Breast epithelium (tissue), 4 donors: ENCODE data around the gene PSMD14. TPM values are rescaled to one million over a fixed set of nuclear protein-coding genes. Genes with fewer than 3 reads are reported as not detected.

Source experiments
- DNase-seq, 2 donors: peaks; one replicate each; pipeline ENCODE4 v3.0.0-alpha.2; 2019; ENCODE audit warnings: low spot score in 2 of 2
- H3K27ac ChIP-seq, 2 donors: fragments of 200-600 bp; sonication (generic) in 1 of 2; one replicate each; pipeline ENCODE4 v1.5.1; 2016 to 2019; ENCODE audit warnings: mild to moderate bottlenecking in 1 of 2
- H3K27me3 ChIP-seq, 2 donors: fragments of 200-600 bp; sonication (generic) in 1 of 2; one replicate each; pipeline versions ENCODE4 v1.5.1 to v1.6.0; 2017 to 2019; ENCODE audit warnings: control low read depth in 1 of 2, mild to moderate bottlenecking in 1 of 2
- H3K36me3 ChIP-seq: fragments of 200-600 bp; one replicate; pipeline ENCODE4 v1.5.1; 2019
- H3K4me1 ChIP-seq, 2 donors: fragments of 200-600 bp; sonication (generic); one replicate each; pipeline ENCODE4 v1.5.1; 2016 to 2019; ENCODE audit warnings: control low read depth in 1 of 2
- H3K4me3 ChIP-seq, 3 donors: fragments of 200-600 bp; sonication (generic); 1 replicate in 2 of 3; 2 replicates in 1 of 3; pipeline ENCODE4 v1.5.1; 2016 to 2019; ENCODE audit warnings: mild to moderate bottlenecking in 3 of 3, moderate library complexity in 2 of 3
- H3K9me3 ChIP-seq, 2 donors: fragments of 200-600 bp; sonication (generic) in 1 of 2; one replicate each; pipeline ENCODE4 v1.5.1; 2016 to 2019; ENCODE audit warnings: control low read depth in 1 of 2
- CTCF ChIP-seq, 3 donors: fragments of 450-650 bp; IDR thresholded peaks; one replicate each; pipeline ENCODE4 v1.5.1; 2016 to 2017; ENCODE audit warnings: antibody characterized with exemption in 3 of 3, mild to moderate bottlenecking in 3 of 3, moderate library complexity in 3 of 3
- POLR2A ChIP-seq: fragments of 450-650 bp; IDR thresholded peaks from one replicate; pipeline ENCODE4 v1.6.1; 2016; ENCODE audit warnings: antibody characterized with exemption, mild to moderate bottlenecking, moderate library complexity
- POLR2AphosphoS5 ChIP-seq, 3 donors: sonication (generic); formaldehyde crosslinking; IDR thresholded peaks; one replicate each; pipeline ENCODE4 v1.6.1; 2017; ENCODE audit warnings: antibody characterized with exemption in 3 of 3
- intact Hi-C: fragments of 100-400 bp; cut with DNase I; formaldehyde crosslinking; loops from one replicate; pipeline ENCODE4 v1.15.1; 2023; ENCODE audit warnings: low total_unique reads
- total RNA-seq, 3 donors: library from RNA; depleted of rRNA; stranded (reverse); fragments of >200 nt; gene quantifications; one replicate each; pipeline ENCODE4 v1.1.0, GENCODE V29; 2016

PSMD14 gene
- total RNA-seq, 3 donors from 2014 or later = 38.3 to 50.1 (median 38.7) TPM

GRCh38 chr2:161384864-161385263 is 76.6 kb downstream of the PSMD14 start:
- Histone ChIP-seq H3K36me3 (no peaks in the 10 kb centered on the region), H3K9me3 (no peaks in the 10 kb centered on the region), H3K27ac (no peak overlapping the region), H3K4me3 (no peak overlapping the region), H3K4me1 (no peaks in the 10 kb centered on the region), H3K27me3 (no peaks in the 10 kb centered on the region)
- DNase-seq = no peak
- intact Hi-C loops = no loop called here
- TF ChIP-seq POLR2A = no peak
- TF ChIP-seq POLR2AphosphoS5 (IDR thresholded peaks at IDR 0.05) = no peak
- no peak for TF ChIP-seq CTCF (IDR thresholded peaks at IDR 0.05)

- H3K27ac ChIP-seq = no peak overlapping the region
- no peak for TF ChIP-seq CTCF (IDR thresholded peaks at IDR 0.05)
- no peak for TF ChIP-seq POLR2AphosphoS5 (IDR thresholded peaks at IDR 0.05)
- no peak for TF ChIP-seq POLR2A
- no peaks in the 10 kb centered on the region for H3K4me1 ChIP-seq
- intact Hi-C loops = no loop called here
- no peaks in the 10 kb centered on the region for H3K36me3 ChIP-seq
- DNase-seq = no peak
- H3K27me3 ChIP-seq = no peaks in the 10 kb centered on the region
- H3K4me3 ChIP-seq = no peak overlapping the region
- no peaks in the 10 kb centered on the region for H3K9me3 ChIP-seq
These were observed 78.1 kb downstream of the PSMD14 start for GRCh38 chr2:161386228-161386824.

- intact Hi-C loops = no loop called here
- H3K9me3 ChIP-seq = no peaks in the 10 kb centered on the region
- H3K4me1 ChIP-seq = no peaks in the 10 kb centered on the region
- no peak for DNase-seq
- no peaks in the 10 kb centered on the region for H3K27me3 ChIP-seq
- no peaks in the 10 kb centered on the region for H3K36me3 ChIP-seq
- H3K27ac ChIP-seq = no peak overlapping the region
- no peak for TF ChIP-seq CTCF (IDR thresholded peaks at IDR 0.05)
- TF ChIP-seq POLR2AphosphoS5 (IDR thresholded peaks at IDR 0.05) = no peak
- no peak for TF ChIP-seq POLR2A
- H3K4me3 ChIP-seq = no peak overlapping the region
These were observed 80.0 kb downstream of the PSMD14 start for GRCh38 chr2:161388146-161388779.

- Histone ChIP-seq H3K4me1 (no peaks in the 10 kb centered on the region), H3K4me3 (no peak overlapping the region), H3K36me3 (no peaks in the 10 kb centered on the region), H3K27me3 (no peaks in the 10 kb centered on the region), H3K9me3 (no peaks in the 10 kb centered on the region), H3K27ac (no peak overlapping the region)
- TF ChIP-seq POLR2AphosphoS5 (IDR thresholded peaks at IDR 0.05) (no peak), CTCF (IDR thresholded peaks at IDR 0.05) (no peak), POLR2A (no peak)
- no peak for DNase-seq
- intact Hi-C loops = no loop called here
These were observed 83.7 kb downstream of the PSMD14 start for GRCh38 chr2:161391737-161392506.

DNA sequence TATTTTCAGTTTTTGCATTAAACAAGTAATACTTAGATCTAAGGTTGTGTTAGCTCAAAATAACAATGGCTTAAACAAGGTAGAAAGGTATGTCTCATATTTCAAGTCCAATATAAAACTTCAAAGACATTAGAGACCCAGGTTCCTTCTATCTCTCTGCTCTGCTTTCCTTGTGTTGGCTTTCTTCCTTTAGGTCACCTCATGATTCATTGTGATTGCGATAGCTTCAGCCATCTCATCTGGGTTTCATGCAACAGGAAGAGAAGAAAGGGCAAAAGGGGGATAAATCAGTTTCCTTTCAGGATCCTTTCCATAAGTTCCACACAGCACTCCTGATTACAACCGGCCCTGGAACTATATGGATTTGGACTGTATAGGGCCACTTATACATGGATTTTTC is 91.9 kb downstream of the PSMD14 start:
- Histone ChIP-seq H3K27me3 (no peaks in the 10 kb centered on the region), H3K4me3 (no peak overlapping the region), H3K27ac (no peak overlapping the region), H3K9me3 (no peaks in the 10 kb centered on the region), H3K36me3 (no peaks in the 10 kb centered on the region), H3K4me1 (no peaks in the 10 kb centered on the region)
- TF ChIP-seq POLR2AphosphoS5 (IDR thresholded peaks at IDR 0.05) (no peak), POLR2A (no peak), CTCF (IDR thresholded peaks at IDR 0.05) (no peak)
- no peak for DNase-seq
- intact Hi-C loops = no loop called here
